ENCODE data around the gene TEAD1. TPM values are rescaled to one million over a fixed set of nuclear protein-coding genes. Genes with fewer than 3 reads are reported as not detected.

TEAD1 gene
- total and polyA plus RNA-seq, 10 of the 15 experiments (the other 5 are each of a cell fraction or from before 2014, with no cell fraction given): 0.01 to 0.59 (median 0.04) TPM; not detected in 6

- TF ChIP-seq, protein P1, sequence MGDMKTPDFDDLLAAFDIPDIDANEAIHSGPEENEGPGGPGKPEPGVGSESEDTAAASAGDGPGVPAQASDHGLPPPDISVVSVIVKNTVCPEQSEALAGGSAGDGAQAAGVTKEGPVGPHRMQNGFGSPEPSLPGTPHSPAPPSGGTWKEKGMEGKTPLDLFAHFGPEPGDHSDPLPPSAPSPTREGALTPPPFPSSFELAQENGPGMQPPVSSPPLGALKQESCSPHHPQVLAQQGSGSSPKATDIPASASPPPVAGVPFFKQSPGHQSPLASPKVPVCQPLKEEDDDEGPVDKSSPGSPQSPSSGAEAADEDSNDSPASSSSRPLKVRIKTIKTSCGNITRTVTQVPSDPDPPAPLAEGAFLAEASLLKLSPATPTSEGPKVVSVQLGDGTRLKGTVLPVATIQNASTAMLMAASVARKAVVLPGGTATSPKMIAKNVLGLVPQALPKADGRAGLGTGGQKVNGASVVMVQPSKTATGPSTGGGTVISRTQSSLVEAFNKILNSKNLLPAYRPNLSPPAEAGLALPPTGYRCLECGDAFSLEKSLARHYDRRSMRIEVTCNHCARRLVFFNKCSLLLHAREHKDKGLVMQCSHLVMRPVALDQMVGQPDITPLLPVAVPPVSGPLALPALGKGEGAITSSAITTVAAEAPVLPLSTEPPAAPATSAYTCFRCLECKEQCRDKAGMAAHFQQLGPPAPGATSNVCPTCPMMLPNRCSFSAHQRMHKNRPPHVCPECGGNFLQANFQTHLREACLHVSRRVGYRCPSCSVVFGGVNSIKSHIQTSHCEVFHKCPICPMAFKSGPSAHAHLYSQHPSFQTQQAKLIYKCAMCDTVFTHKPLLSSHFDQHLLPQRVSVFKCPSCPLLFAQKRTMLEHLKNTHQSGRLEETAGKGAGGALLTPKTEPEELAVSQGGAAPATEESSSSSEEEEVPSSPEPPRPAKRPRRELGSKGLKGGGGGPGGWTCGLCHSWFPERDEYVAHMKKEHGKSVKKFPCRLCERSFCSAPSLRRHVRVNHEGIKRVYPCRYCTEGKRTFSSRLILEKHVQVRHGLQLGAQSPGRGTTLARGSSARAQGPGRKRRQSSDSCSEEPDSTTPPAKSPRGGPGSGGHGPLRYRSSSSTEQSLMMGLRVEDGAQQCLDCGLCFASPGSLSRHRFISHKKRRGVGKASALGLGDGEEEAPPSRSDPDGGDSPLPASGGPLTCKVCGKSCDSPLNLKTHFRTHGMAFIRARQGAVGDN (IDR thresholded peaks at IDR 0.05): no peak
- no peak for TF ChIP-seq POLR2AphosphoS2 (IDR thresholded peaks at IDR 0.05; ENCODE audit: low read depth, low read length)
- TF ChIP-seq EGR1 (IDR thresholded peaks at IDR 0.05; ENCODE audit: borderline replicate concordance in 1 of 2, low read depth in 2 of 2, low read length in 2 of 2): no peak
- TF ChIP-seq YY1 (IDR thresholded peaks at IDR 0.05; ENCODE audit: low read depth, low read length): no peak
- TF ChIP-seq NFIC (IDR thresholded peaks at IDR 0.05; ENCODE audit: low read depth, low read length): no peak
- TF ChIP-seq ZNF217 (IDR thresholded peaks at IDR 0.05): no peak
- TF ChIP-seq STAT3 (IDR thresholded peaks at IDR 0.05; ENCODE audit: low read depth, low read length): no peak
Measured at GRCh38 chr11:12966002-12966401, 291.8 kb downstream of the TEAD1 start (continued).

DNA sequence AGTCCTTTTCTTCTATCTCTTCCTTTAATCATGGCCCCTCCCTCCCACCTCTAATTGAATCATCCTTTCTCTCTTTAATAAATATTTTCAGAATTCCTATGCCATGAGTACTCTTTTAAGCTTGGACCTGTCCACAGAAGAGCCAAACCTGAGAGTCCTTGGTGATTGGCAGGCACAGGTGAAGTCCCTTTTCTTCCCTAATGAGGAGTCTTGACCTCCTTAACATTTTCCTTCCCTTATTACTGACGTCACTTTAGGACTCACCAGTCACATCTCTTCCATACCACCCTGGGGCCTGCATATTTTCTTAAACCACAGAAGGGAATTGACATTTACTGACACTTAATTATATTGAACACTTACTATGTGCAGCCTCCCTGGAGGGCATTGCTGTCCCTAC, 293.9 kb downstream of the TEAD1 start:
- intact Hi-C loops (cut with micrococcal nuclease; ENCODE audit: unreplicated experiment) (loop anchor here (10.0 kb wide), 1 partner anchor 497 kb away; the partner anchor contains the start of gene BTBD10), in situ Hi-C loops (cut with MboI) (loop anchor here (25.0 kb wide), 1 partner anchor 219 kb away; no protein-coding TSS in a partner anchor)
- Histone ChIP-seq H3K27ac (ENCODE audit: control insufficient read depth, insufficient read depth) (no peak overlapping the region), H3K79me2 (ENCODE audit: control insufficient read depth, insufficient read depth, low read length) (no peaks in the 10 kb centered on the region), H3K9me3 (replicated peaks; ENCODE audit: control insufficient read depth, insufficient read depth, low read length) (no peaks in the 10 kb centered on the region), H3K4me2 (ENCODE audit: control insufficient read depth, insufficient read depth) (no peak overlapping the region), H3K4me3 (no peak overlapping the region), H3K27me3 (replicated peaks in 1 of 2; ENCODE audit: control insufficient read depth in 2 of 2, insufficient read depth in 2 of 2, low read length in 1 of 2) (no peaks in the 10 kb centered on the region), H4K20me1 (ENCODE audit: control insufficient read depth, insufficient read depth) (no peaks in the 10 kb centered on the region), H3K9ac (ENCODE audit: control insufficient read depth, insufficient read depth, low read length) (no peak overlapping the region), H2AFZ (ENCODE audit: control insufficient read depth, low read depth, low read length) (no peak overlapping the region), H3K4me1 (ENCODE audit: control insufficient read depth, insufficient read depth, low read length) (no peaks in the 10 kb centered on the region), H3K36me3 (ENCODE audit: control insufficient read depth in 2 of 2, insufficient read depth in 2 of 2, low read length in 1 of 2) (no peaks in the 10 kb centered on the region)
- WGBS (ENCODE audit: insufficient coverage, insufficient replicate concordance, low lambda C conversion rate, missing lambda C conversion rate): 0% methylated on average over 1 of the region's 1 CpG
- no peak for FAIRE-seq
- no TSS peak for BruUV-seq (replicated peaks)
- ChIA-PET POLR2A (no interaction called here), RAD21 (ENCODE audit: unreplicated experiment) (interaction anchor here (8.5 kb wide), 1 partner anchor 183 kb away, joined by 84 read pairs; no protein-coding TSS in a partner anchor), CTCF (interaction anchor here (0.8 to 11.6 kb wide), 3 partner anchors 10 to 181 kb away, joined by 3 to 201 read pairs (median 5); no protein-coding TSS in a partner anchor), SMC1A (ENCODE audit: uncharacterized antibody, unreplicated experiment) (interaction anchor here (1.1 to 1.6 kb wide), 2 partner anchors 177 to 213 kb away, joined by 3 read pairs; no protein-coding TSS in a partner anchor)
- no peak for DNase-seq (ENCODE audit: low read depth, low spot score)
- no peak for ATAC-seq
- TF ChIP-seq, protein P2, sequence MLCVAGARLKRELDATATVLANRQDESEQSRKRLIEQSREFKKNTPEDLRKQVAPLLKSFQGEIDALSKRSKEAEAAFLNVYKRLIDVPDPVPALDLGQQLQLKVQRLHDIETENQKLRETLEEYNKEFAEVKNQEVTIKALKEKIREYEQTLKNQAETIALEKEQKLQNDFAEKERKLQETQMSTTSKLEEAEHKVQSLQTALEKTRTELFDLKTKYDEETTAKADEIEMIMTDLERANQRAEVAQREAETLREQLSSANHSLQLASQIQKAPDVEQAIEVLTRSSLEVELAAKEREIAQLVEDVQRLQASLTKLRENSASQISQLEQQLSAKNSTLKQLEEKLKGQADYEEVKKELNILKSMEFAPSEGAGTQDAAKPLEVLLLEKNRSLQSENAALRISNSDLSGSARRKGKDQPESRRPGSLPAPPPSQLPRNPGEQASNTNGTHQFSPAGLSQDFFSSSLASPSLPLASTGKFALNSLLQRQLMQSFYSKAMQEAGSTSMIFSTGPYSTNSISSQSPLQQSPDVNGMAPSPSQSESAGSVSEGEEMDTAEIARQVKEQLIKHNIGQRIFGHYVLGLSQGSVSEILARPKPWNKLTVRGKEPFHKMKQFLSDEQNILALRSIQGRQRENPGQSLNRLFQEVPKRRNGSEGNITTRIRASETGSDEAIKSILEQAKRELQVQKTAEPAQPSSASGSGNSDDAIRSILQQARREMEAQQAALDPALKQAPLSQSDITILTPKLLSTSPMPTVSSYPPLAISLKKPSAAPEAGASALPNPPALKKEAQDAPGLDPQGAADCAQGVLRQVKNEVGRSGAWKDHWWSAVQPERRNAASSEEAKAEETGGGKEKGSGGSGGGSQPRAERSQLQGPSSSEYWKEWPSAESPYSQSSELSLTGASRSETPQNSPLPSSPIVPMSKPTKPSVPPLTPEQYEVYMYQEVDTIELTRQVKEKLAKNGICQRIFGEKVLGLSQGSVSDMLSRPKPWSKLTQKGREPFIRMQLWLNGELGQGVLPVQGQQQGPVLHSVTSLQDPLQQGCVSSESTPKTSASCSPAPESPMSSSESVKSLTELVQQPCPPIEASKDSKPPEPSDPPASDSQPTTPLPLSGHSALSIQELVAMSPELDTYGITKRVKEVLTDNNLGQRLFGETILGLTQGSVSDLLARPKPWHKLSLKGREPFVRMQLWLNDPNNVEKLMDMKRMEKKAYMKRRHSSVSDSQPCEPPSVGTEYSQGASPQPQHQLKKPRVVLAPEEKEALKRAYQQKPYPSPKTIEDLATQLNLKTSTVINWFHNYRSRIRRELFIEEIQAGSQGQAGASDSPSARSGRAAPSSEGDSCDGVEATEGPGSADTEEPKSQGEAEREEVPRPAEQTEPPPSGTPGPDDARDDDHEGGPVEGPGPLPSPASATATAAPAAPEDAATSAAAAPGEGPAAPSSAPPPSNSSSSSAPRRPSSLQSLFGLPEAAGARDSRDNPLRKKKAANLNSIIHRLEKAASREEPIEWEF (IDR thresholded peaks at IDR 0.05; ENCODE audit: insufficient replicate concordance, low read depth, low read length): no peak
- TF ChIP-seq HCFC1 (IDR thresholded peaks at IDR 0.05; ENCODE audit: low read length) (no peak), CTCF (IDR thresholded peaks at IDR 0.05 in 2 of 3, conservative IDR thresholded peaks at IDR 0.05 in 1 of 3; ENCODE audit: control insufficient read depth in 2 of 3, extremely low read depth in 1 of 3, insufficient read depth in 1 of 3, low read depth in 3 of 3, low read length in 3 of 3) (no peak), SREBF1 (IDR thresholded peaks at IDR 0.05; ENCODE audit: low read length) (no peak), ZNF24 (IDR thresholded peaks at IDR 0.05) (no peak)
